GM12801 (cell line): ENCODE measurements around the gene FBLN1.

ENCODE experiments used
- CTCF ChIP-seq: IDR thresholded peaks from one replicate; pipeline ENCODE4 v1.5.1; 2011; ENCODE audit warnings: control low read depth; ENCODE audit not compliant: insufficient read length; ENCODE audit errors: extremely low read depth

Gene FBLN1

GRCh38 chr22:45459235-45459634, 43.4 kb upstream of the FBLN1 start:
- no peak for TF ChIP-seq CTCF

- TF ChIP-seq CTCF, result no peak
Measured at GRCh38 chr22:45460288-45461109, 42.2 kb upstream of the FBLN1 start.

GRCh38 chr22:45462034-45462655, 40.5 kb upstream of the FBLN1 start:
- TF ChIP-seq CTCF, result no peak

- TF ChIP-seq CTCF, result no peak
Measured at GRCh38 chr22:45465633-45466032, 37.0 kb upstream of the FBLN1 start.

GRCh38 chr22:45468872-45469271, 33.8 kb upstream of the FBLN1 start:
- no peak for TF ChIP-seq CTCF

- no peak for TF ChIP-seq CTCF
Measured at GRCh38 chr22:45469281-45470073, 33.2 kb upstream of the FBLN1 start.

- no peak for TF ChIP-seq CTCF
Measured at GRCh38 chr22:45470871-45471270, 31.8 kb upstream of the FBLN1 start.
